ENCODE results near the gene ETFB.
A peak's percentile ranks its signal among the peaks of the same experiment; 100 is the strongest.

Gene ETFB

GRCh38 chr19:51367565-51368365 lies 1.6 kb upstream of the ETFB start (continued):
- TF ChIP-seq KLF17 (tag by site-specific recombination; IDR thresholded peaks at IDR 0.05) (no peak), ZBTB8A (tag by site-specific recombination; IDR thresholded peaks at IDR 0.05) (no peak), ZXDB (tag by site-specific recombination; IDR thresholded peaks at IDR 0.05) (peak; percentile 98), ZNF571 (tag by site-specific recombination; IDR thresholded peaks at IDR 0.05) (no peak), ZNF621 (tag by site-specific recombination; IDR thresholded peaks at IDR 0.05) (no peak), ZNF548 (tag by site-specific recombination; IDR thresholded peaks at IDR 0.05) (no peak), SP7 (tag by site-specific recombination; IDR thresholded peaks at IDR 0.05) (peak; percentile 69), KLF16 (tag by site-specific recombination; IDR thresholded peaks at IDR 0.05) (peak; percentile 91), ZNF341 (tag by site-specific recombination; IDR thresholded peaks at IDR 0.05; ENCODE audit: low read depth) (peak; percentile 53; the same call in 1 of the 2 replicates), IKZF3 (tag by site-specific recombination; IDR thresholded peaks at IDR 0.05) (no peak), PRDM4 (tag by site-specific recombination; IDR thresholded peaks at IDR 0.05) (peak; percentile 16; the same call in 1 of the 2 replicates), ZNF585B (tag by site-specific recombination; IDR thresholded peaks at IDR 0.05) (no peak), ZNF2 (tag by site-specific recombination; IDR thresholded peaks at IDR 0.05) (peak; percentile 45; the same call in 1 of the 2 replicates), PRDM2 (tag by site-specific recombination; IDR thresholded peaks at IDR 0.05; ENCODE audit: borderline replicate concordance) (no peak), KLF9 (tag by site-specific recombination; IDR thresholded peaks at IDR 0.05; ENCODE audit: low read depth) (peak; percentile 100), ZFP41 (tag by site-specific recombination; IDR thresholded peaks at IDR 0.05; ENCODE audit: borderline replicate concordance) (no peak), BCL11A (tag by site-specific recombination; IDR thresholded peaks at IDR 0.05; ENCODE audit: low read depth) (no peak), HIC1 (tag by site-specific recombination; IDR thresholded peaks at IDR 0.05) (peak; percentile 89), ZNF132 (tag by site-specific recombination; IDR thresholded peaks at IDR 0.05; ENCODE audit: borderline replicate concordance) (no peak), ZNF510 (tag by site-specific recombination; IDR thresholded peaks at IDR 0.05; ENCODE audit: insufficient replicate concordance) (no peak), ZNF707 (tag by site-specific recombination; IDR thresholded peaks at IDR 0.05) (no peak), ZNF791 (tag by site-specific recombination; IDR thresholded peaks at IDR 0.05) (no peak), ZBTB10 (tag by site-specific recombination; IDR thresholded peaks at IDR 0.05) (no peak), ZNF24 (tag by site-specific recombination; IDR thresholded peaks at IDR 0.05) (no peak), ZNF423 (tag by site-specific recombination; IDR thresholded peaks at IDR 0.05) (no peak), HOXD13 (CRISPR knock-in tag; IDR thresholded peaks at IDR 0.05; ENCODE audit: borderline replicate concordance) (no peak)

Data from HEK293 (cell line).